GM12878 (cell line): ENCODE measurements around the gene SLX4IP. TPM values are rescaled to one million over a fixed set of nuclear protein-coding genes. Genes with fewer than 3 reads are reported as not detected.

Experiments
- BCL3 ChIP-seq: IDR thresholded peaks from 2 replicates; pipeline ENCODE4 v1.6.1; 2011; ENCODE audit warnings: borderline replicate concordance, low read depth, mild to moderate bottlenecking, moderate library complexity, low read length; ENCODE audit not compliant: insufficient read depth, poor library complexity, severe bottlenecking
- BMI1 ChIP-seq: fragments of 450-650 bp; IDR thresholded peaks from 2 replicates; pipeline ENCODE4 v1.6.1; 2016; ENCODE audit warnings: mild to moderate bottlenecking, moderate library complexity, borderline replicate concordance
- CREB1 ChIP-seq: IDR thresholded peaks from 2 replicates; pipeline ENCODE4 v1.6.1; 2012; ENCODE audit warnings: low read depth, mild to moderate bottlenecking, inconsistent platforms
- CUX1 ChIP-seq: IDR thresholded peaks from 2 replicates; pipeline ENCODE4 v1.6.1; 2012; ENCODE audit warnings: improper control_type of control experiment, low read depth, low read length; ENCODE audit not compliant: insufficient replicate concordance
- HDAC6 ChIP-seq: fragments of 200-600 bp; sonication (generic); IDR thresholded peaks from one replicate; pipeline ENCODE4 v1.8.0; 2017; ENCODE audit warnings: antibody characterized with exemption; ENCODE audit not compliant: unreplicated experiment
- IKZF1 ChIP-seq: fragments of 450-650 bp; conservative IDR thresholded peaks from 2 replicates; pipeline ENCODE4 v1.6.1; 2017; ENCODE audit warnings: antibody characterized with exemption, mild to moderate bottlenecking
- MEF2B ChIP-seq: fragments of 450-650 bp; IDR thresholded peaks from 2 replicates; pipeline ENCODE4 v1.6.1; 2018; ENCODE audit warnings: mild to moderate bottlenecking, moderate library complexity; ENCODE audit not compliant: partially characterized antibody, poor library complexity, severe bottlenecking
- NBN ChIP-seq: fragments of 450-650 bp; IDR thresholded peaks from 2 replicates; pipeline ENCODE4 v1.6.1; 2016
- SIX5 ChIP-seq: IDR thresholded peaks from 2 replicates; pipeline ENCODE4 v1.6.1; 2011; ENCODE audit warnings: mild to moderate bottlenecking, low read depth, low read length, moderate library complexity; ENCODE audit not compliant: severe bottlenecking
- STAT1 ChIP-seq: fragments of 450-650 bp; conservative IDR thresholded peaks from 2 replicates; pipeline ENCODE4 v1.6.1; 2014; ENCODE audit warnings: antibody characterized with exemption, mild to moderate bottlenecking
- ZNF274 ChIP-seq: IDR thresholded peaks from one replicate; pipeline ENCODE4 v1.8.0; 2011; ENCODE audit not compliant: insufficient read length, insufficient read depth
- ZNF622 ChIP-seq: fragments of 450-650 bp; IDR thresholded peaks from 2 replicates; pipeline ENCODE4 v1.6.1; 2017; ENCODE audit warnings: mild to moderate bottlenecking, inconsistent platforms
- polyA plus RNA-seq, 11 experiments: library from polyadenylated mRNA; depleted of rRNA in 4 of 11; unstranded in 6 of 11; stranded (reverse) in 5 of 11; fragments of >200 nt; fragmentation: Nextera tagmentation in 4 of 11; fragmentation: Illumina TruSeq in 1 of 11; extraction: Ambion mirVana in 4 of 11; extraction: Trizol in 1 of 11; gene quantifications; 1 replicate in 1 of 11; 2 replicates in 10 of 11; pipeline versions ENCODE4 v1.2.1 to v1.2.3, GENCODE V29; 2011 to 2016; ENCODE audit warnings: inconsistent platforms in 2 of 11, missing spikeins in 2 of 11, low read depth in 1 of 11
- total RNA-seq, 4 experiments: library from RNA; depleted of rRNA in 3 of 4; stranded (reverse); fragments of >200 nt in 3 of 4; fragmentation: Illumina TruSeq in 1 of 4; extraction: Trizol in 1 of 4; gene quantifications; 2 replicates each; pipeline versions ENCODE4 v1.2.1 to v1.2.3, GENCODE V29; 2013 to 2021
- TF ChIP-seq, protein P1 (sequence below): IDR thresholded peaks from 2 replicates; pipeline ENCODE4 v1.6.1; 2011; ENCODE audit warnings: mild to moderate bottlenecking, low read depth, low read length, moderate library complexity; ENCODE audit not compliant: insufficient replicate concordance
- TF ChIP-seq, protein P2 (sequence below): fragments of 450-650 bp; formaldehyde crosslinking; IDR thresholded peaks from 2 replicates; pipeline ENCODE4 v1.5.0; 2022; ENCODE audit warnings: mild to moderate bottlenecking, missing genetic modification characterization
- TF ChIP-seq, protein P3 (sequence below): fragments of 150-350 bp; IDR thresholded peaks from 2 replicates; pipeline ENCODE4 v1.6.1; 2014; ENCODE audit warnings: mild to moderate bottlenecking, low read depth, low read length

Gene SLX4IP
- total and polyA plus RNA-seq, 10 of the 15 experiments (the other 5 are each of a cell fraction or from before 2014, with no cell fraction given): 2.2 to 11.0 (median 6.3) TPM

DNA sequence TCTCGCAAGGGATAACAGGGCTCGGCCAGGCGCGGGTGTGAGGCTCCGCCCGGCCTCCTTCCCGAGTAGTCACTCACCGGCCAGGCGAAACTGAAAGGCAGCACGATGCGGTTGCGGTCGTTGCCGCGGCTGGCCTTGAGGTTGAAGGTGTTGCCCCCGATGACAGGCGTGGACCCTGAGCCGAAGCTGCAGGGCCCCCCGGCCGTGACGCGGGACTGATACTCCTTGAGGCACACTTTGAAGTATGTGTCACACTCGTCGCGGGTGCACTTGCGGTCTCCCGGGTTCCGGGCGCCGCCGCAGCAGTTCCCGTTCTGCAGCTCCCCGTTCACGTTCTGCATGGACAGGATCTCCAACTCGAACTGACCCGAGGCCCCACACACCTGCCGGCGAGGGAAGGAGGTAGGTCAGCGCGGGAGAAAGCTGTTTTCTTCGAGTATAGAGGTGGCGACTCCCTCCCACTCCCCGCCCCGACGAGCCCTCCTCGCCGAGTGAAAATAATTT is 237.6 kb downstream of the SLX4IP start (continued):
- TF ChIP-seq, protein P1, sequence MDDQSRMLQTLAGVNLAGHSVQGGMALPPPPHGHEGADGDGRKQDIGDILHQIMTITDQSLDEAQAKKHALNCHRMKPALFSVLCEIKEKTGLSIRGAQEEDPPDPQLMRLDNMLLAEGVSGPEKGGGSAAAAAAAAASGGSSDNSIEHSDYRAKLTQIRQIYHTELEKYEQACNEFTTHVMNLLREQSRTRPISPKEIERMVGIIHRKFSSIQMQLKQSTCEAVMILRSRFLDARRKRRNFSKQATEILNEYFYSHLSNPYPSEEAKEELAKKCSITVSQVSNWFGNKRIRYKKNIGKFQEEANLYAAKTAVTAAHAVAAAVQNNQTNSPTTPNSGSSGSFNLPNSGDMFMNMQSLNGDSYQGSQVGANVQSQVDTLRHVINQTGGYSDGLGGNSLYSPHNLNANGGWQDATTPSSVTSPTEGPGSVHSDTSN: no peak
- TF ChIP-seq BMI1 (no peak), STAT1 (no peak), CREB1 (no peak; the same call in 1 of the 2 replicates), ZNF622 (no peak), IKZF1 (peak; percentile 90), HDAC6 (no peak), NBN (0 out of 2 replicates have a peak, but pooled peaks have one; percentile 58), CUX1 (no peak), MEF2B (peak; percentile 25), ZNF274 (no peak), BCL3 (no peak), SIX5 (no peak)
- TF ChIP-seq, protein P2, sequence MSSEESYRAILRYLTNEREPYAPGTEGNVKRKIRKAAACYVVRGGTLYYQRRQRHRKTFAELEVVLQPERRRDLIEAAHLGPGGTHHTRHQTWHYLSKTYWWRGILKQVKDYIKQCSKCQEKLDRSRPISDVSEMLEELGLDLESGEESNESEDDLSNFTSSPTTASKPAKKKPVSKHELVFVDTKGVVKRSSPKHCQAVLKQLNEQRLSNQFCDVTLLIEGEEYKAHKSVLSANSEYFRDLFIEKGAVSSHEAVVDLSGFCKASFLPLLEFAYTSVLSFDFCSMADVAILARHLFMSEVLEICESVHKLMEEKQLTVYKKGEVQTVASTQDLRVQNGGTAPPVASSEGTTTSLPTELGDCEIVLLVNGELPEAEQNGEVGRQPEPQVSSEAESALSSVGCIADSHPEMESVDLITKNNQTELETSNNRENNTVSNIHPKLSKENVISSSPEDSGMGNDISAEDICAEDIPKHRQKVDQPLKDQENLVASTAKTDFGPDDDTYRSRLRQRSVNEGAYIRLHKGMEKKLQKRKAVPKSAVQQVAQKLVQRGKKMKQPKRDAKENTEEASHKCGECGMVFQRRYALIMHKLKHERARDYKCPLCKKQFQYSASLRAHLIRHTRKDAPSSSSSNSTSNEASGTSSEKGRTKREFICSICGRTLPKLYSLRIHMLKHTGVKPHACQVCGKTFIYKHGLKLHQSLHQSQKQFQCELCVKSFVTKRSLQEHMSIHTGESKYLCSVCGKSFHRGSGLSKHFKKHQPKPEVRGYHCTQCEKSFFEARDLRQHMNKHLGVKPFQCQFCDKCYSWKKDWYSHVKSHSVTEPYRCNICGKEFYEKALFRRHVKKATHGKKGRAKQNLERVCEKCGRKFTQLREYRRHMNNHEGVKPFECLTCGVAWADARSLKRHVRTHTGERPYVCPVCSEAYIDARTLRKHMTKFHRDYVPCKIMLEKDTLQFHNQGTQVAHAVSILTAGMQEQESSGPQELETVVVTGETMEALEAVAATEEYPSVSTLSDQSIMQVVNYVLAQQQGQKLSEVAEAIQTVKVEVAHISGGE: no peak
- TF ChIP-seq, protein P3, sequence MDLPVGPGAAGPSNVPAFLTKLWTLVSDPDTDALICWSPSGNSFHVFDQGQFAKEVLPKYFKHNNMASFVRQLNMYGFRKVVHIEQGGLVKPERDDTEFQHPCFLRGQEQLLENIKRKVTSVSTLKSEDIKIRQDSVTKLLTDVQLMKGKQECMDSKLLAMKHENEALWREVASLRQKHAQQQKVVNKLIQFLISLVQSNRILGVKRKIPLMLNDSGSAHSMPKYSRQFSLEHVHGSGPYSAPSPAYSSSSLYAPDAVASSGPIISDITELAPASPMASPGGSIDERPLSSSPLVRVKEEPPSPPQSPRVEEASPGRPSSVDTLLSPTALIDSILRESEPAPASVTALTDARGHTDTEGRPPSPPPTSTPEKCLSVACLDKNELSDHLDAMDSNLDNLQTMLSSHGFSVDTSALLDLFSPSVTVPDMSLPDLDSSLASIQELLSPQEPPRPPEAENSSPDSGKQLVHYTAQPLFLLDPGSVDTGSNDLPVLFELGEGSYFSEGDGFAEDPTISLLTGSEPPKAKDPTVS: no peak
